Endodermal cell (in vitro differentiated cells): ENCODE data around the gene WNT9B. TPM values are rescaled to one million over a fixed set of nuclear protein-coding genes. Genes with fewer than 3 reads are reported as not detected.

Experiments
- DNase-seq: peaks from one replicate; pipeline ENCODE4 v3.0.0-alpha.2; 2017
- H3K27ac ChIP-seq: 2 replicates; pipeline ENCODE4 v1.5.1; 2013; ENCODE audit warnings: mild to moderate bottlenecking, low read depth, low read length, moderate library complexity
- H3K27me3 ChIP-seq: 2 replicates; pipeline ENCODE4 v1.6.1; 2013; ENCODE audit warnings: mild to moderate bottlenecking, low read length, moderate library complexity; ENCODE audit not compliant: insufficient read depth, control insufficient read depth, poor library complexity, severe bottlenecking
- H3K36me3 ChIP-seq: 2 replicates; pipeline ENCODE4 v1.7.0; 2013; ENCODE audit warnings: mild to moderate bottlenecking, low read length, moderate library complexity; ENCODE audit not compliant: control insufficient read depth, insufficient read depth
- H3K4me1 ChIP-seq: one replicate; pipeline ENCODE4 v1.7.0; 2013; ENCODE audit warnings: low read length; ENCODE audit not compliant: control insufficient read depth, insufficient read depth
- H3K4me3 ChIP-seq: 2 replicates; pipeline ENCODE4 v1.5.1; 2013; ENCODE audit warnings: mild to moderate bottlenecking, low read length, moderate library complexity
- H3K9ac ChIP-seq: 2 replicates; pipeline ENCODE4 v1.6.1; 2013; ENCODE audit warnings: mild to moderate bottlenecking, low read length, moderate library complexity; ENCODE audit not compliant: poor library complexity, severe bottlenecking; ENCODE audit errors: extremely low read depth
- H3K9me3 ChIP-seq: 2 replicates; pipeline ENCODE4 v1.6.1; 2013; ENCODE audit warnings: mild to moderate bottlenecking, low read length, moderate library complexity; ENCODE audit not compliant: control insufficient read depth
- H3K27ac Mint-ChIP-seq: 2 replicates; pipeline ENCODE4 v1.8.0; 2020; ENCODE audit warnings: mixed read lengths
- H3K27me3 Mint-ChIP-seq: 2 replicates; pipeline ENCODE4 v1.8.0; 2021; ENCODE audit warnings: mild to moderate bottlenecking, mixed read lengths; ENCODE audit not compliant: insufficient read depth
- H3K36me3 Mint-ChIP-seq: 2 replicates; pipeline ENCODE4 v1.8.0; 2020; ENCODE audit warnings: low read depth, mixed read lengths
- H3K4me1 Mint-ChIP-seq: 2 replicates; pipeline ENCODE4 v1.8.0; 2020; ENCODE audit warnings: mixed read lengths
- H3K4me3 Mint-ChIP-seq: 2 replicates; pipeline ENCODE4 v1.8.0; 2020; ENCODE audit warnings: mild to moderate bottlenecking, moderate library complexity, mixed read lengths
- H3K9me3 Mint-ChIP-seq: 2 replicates; pipeline ENCODE4 v1.8.0; 2020; ENCODE audit warnings: mild to moderate bottlenecking, mixed read lengths
- WGBS, 2 experiments: methylation state at CpG; one replicate each; pipeline versions ENCODE4 v1.1.5 to v1.1.7; 2013; ENCODE audit warnings: missing lambda C conversion rate in 2 of 2, mixed read lengths in 1 of 2; ENCODE audit not compliant: insufficient coverage in 1 of 2, insufficient read length in 1 of 2; 5-methylcytosine and 5-hydroxymethylcytosine counted together
- total RNA-seq, 2 donors: library from RNA; stranded (reverse); fragmentation: NEBNext Ultra II Directional in 1 of 2; extraction: Animal tissue kit (Norgen Biotek cat#: 25700) in 1 of 2; gene quantifications; 2 replicates in 1 of 2; 3 replicates in 1 of 2; pipeline ENCODE4 v1.2.1, GENCODE V29; 2021
- TF ChIP-seq, protein P1 (sequence below): fragments of 200-600 bp; sonication (generic); conservative IDR thresholded peaks from 2 replicates; pipeline ENCODE4 v1.5.0; 2021; ENCODE audit warnings: antibody characterized with exemption, mild to moderate bottlenecking

WNT9B gene
- total RNA-seq, 2 donors from 2014 or later, result 0.33 TPM; not detected in 1

DNA sequence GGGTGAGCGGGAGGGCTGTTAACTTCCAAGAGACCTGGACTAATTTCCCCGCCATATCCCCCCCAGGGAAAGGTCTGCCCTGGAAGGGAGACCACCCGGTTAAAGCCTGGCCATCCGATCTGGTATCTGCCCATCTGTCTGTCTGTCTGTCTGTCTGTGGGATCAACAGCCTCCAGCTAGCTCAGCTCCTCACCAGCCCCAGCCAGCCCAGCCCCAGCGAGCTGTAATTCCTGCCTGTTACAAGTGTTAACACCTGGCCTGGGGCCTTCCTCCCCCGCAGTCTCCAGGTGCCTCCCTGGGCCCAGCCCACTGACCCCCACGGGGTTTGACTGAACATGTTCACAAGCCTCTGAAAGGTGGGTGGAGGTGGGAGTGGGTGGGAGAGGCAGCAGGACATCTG, 36.9 kb upstream of the WNT9B start:
- Mint-ChIP-seq H3K4me3 (peak overlapping the region; percentile 9), H3K36me3 (no peaks in the 10 kb centered on the region), H3K4me1 (peaks cover 66% of the 10 kb centered on the region), H3K27ac (no peak overlapping the region), H3K9me3 (no peaks in the 10 kb centered on the region), H3K27me3 (peaks cover 4% of the 10 kb centered on the region)
- H3K4me1 ChIP-seq, result peaks cover 16% of the 10 kb centered on the region
- WGBS, 2 experiments, result 76 to 87% methylated on average over 3 to 7 of the region's 7 CpGs
- H3K4me3 ChIP-seq, result no peak overlapping the region
- DNase-seq, result peak; percentile 78
- no peaks in the 10 kb centered on the region for H3K36me3 ChIP-seq
- H3K9ac ChIP-seq, result no peak overlapping the region
- H3K27me3 ChIP-seq, result no peaks in the 10 kb centered on the region
- no peak overlapping the region for H3K27ac ChIP-seq
- H3K9me3 ChIP-seq, result no peaks in the 10 kb centered on the region
- TF ChIP-seq, protein P1, sequence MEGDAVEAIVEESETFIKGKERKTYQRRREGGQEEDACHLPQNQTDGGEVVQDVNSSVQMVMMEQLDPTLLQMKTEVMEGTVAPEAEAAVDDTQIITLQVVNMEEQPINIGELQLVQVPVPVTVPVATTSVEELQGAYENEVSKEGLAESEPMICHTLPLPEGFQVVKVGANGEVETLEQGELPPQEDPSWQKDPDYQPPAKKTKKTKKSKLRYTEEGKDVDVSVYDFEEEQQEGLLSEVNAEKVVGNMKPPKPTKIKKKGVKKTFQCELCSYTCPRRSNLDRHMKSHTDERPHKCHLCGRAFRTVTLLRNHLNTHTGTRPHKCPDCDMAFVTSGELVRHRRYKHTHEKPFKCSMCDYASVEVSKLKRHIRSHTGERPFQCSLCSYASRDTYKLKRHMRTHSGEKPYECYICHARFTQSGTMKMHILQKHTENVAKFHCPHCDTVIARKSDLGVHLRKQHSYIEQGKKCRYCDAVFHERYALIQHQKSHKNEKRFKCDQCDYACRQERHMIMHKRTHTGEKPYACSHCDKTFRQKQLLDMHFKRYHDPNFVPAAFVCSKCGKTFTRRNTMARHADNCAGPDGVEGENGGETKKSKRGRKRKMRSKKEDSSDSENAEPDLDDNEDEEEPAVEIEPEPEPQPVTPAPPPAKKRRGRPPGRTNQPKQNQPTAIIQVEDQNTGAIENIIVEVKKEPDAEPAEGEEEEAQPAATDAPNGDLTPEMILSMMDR, result no peak

DNA sequence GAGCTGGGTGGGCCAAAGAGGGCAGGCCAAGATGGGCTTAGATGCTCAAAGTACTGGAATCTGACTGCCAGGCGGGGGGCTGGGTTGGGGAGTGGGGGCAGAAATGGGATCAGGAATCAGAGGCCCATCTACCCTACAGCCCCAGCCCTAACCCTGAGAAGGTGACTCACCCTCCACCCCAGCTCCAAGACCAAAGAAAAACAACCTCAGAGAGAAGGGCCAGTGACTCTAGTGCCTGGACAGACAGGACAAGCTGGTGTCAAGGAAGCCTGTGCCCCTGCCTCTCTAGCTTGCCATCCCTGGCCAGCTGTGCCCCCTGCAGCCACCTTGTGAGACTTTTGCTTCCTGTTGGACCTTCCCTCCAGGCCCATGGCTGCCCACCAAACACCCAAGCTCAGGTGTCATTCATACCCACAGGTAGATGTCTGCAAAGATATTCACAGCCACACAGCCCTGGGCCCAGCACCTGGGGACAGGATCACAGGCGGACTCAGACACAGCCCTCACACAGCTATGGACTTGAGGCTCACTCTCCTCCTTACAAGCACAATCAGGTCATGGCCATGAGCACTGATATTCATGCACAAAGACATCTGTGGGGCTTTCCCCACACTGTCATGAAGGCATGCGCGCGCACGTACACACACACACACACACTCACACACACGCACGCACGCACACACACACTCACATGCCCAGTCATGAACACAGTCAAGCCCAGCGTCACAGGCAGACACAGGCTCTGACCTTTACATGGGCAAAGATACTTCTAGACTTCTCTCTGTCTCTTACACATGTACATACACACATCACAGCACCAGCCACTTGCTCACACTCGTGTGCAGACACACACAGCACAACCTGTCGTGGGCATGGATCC, 35.7 kb upstream of the WNT9B start:
- H3K27me3 ChIP-seq, result no peaks in the 10 kb centered on the region
- TF ChIP-seq, protein P1, result no peak
- Mint-ChIP-seq H3K36me3 (no peaks in the 10 kb centered on the region), H3K9me3 (no peaks in the 10 kb centered on the region), H3K4me3 (peak overlapping the region; percentile 70), H3K4me1 (peaks cover 72% of the 10 kb centered on the region), H3K27ac (no peak overlapping the region), H3K27me3 (peaks cover 4% of the 10 kb centered on the region)
- peaks cover 16% of the 10 kb centered on the region for H3K4me1 ChIP-seq
- H3K4me3 ChIP-seq, result peak overlapping the region; percentile 89
- no peaks in the 10 kb centered on the region for H3K9me3 ChIP-seq
- H3K27ac ChIP-seq, result no peak overlapping the region
- DNase-seq, result peak; percentile 63
- H3K36me3 ChIP-seq, result no peaks in the 10 kb centered on the region
- no peak overlapping the region for H3K9ac ChIP-seq
- 87 to 91% methylated on average over 11 to 12 of the region's 12 CpGs for WGBS, 2 experiments

DNA sequence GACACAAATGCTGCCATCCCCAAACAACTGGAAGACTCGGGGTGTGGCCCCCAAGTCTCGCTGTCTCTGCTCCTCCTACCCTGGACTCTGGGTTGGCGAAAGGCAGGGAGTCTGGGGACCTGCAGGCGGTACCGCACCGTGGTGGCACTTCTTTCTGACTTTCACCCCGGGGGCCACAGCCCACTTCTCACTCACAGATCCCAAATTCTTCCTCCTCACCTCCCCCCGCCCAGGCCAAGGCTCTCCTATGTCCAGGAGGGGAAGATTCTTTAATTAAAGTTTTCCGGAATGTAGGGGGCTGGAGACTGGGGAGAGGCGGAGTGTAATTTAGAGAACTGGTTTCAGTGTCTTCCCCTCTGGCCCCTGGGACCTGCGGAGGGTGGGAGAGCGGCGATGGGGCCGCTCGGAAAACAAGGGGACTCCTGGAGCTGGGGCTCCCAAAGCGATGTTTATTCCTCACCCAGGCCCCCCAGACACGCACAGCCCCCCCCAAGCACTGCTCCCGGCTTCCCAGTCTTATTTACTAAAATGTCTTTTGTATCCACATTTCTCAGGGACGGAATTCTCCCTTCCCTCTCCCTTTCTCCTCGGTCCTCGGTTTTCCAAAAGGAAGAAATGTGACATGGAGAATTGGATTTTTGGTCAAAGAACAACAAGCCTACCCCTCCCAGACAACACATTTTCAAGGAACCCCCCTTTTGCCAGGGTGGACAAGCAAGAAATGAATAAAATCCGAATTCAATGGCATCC, 34.1 kb upstream of the WNT9B start:
- TF ChIP-seq, protein P1, result no peak
- no peaks in the 10 kb centered on the region for H3K36me3 ChIP-seq
- peak; percentile 76 for DNase-seq
- peak overlapping the region; percentile 44 for H3K27ac ChIP-seq
- peaks cover 16% of the 10 kb centered on the region for H3K4me1 ChIP-seq
- H3K4me1 Mint-ChIP-seq, result peaks cover 69% of the 10 kb centered on the region
- H3K36me3 Mint-ChIP-seq, result no peaks in the 10 kb centered on the region
- H3K27me3 ChIP-seq, result no peaks in the 10 kb centered on the region
- peak overlapping the region; percentile 70 for H3K4me3 Mint-ChIP-seq
- H3K9me3 Mint-ChIP-seq, result no peaks in the 10 kb centered on the region
- peak overlapping the region; percentile 82 for H3K27ac Mint-ChIP-seq
- H3K4me3 ChIP-seq, result peak overlapping the region; percentile 89
- peak overlapping the region; percentile 38 for H3K9ac ChIP-seq
- WGBS, 2 experiments, result 6 to 10% methylated on average over 5 to 21 of the region's 22 CpGs
- peaks cover 4% of the 10 kb centered on the region for H3K27me3 Mint-ChIP-seq
- no peaks in the 10 kb centered on the region for H3K9me3 ChIP-seq
